MM.1S (cell line): ENCODE results near the gene RAB24.
"Not testable (repeated sequence)": the region's sequence is repeated elsewhere in the genome, so short reads cannot be mapped to it uniquely, and the experiment has no call there.

Source experiments
- DNase-seq: peaks from one replicate; pipeline ENCODE4 v3.0.0-alpha.2; 2015
- H2AFZ ChIP-seq: fragments of 300-600 bp; sonication (generic); 2 replicates; pipeline ENCODE4 v1.6.0; 2016; ENCODE audit warnings: antibody characterized with exemption, low read length
- H3F3A ChIP-seq: fragments of 300-600 bp; sonication (generic); 2 replicates; pipeline ENCODE4 v1.6.1; 2016; ENCODE audit warnings: mild to moderate bottlenecking, antibody characterized with exemption, low read length, moderate library complexity, mixed read lengths; ENCODE audit not compliant: insufficient read depth
- H3K27ac ChIP-seq: fragments of 300-600 bp; sonication (generic); 2 replicates; pipeline ENCODE4 v1.5.1; 2016; ENCODE audit warnings: mild to moderate bottlenecking, low read length
- H3K27me3 ChIP-seq: fragments of 300-600 bp; sonication (generic); replicated peaks from 2 replicates; pipeline ENCODE4 v1.6.0; 2016; ENCODE audit warnings: low read length; ENCODE audit not compliant: insufficient read depth
- H3K36me3 ChIP-seq: fragments of 300-600 bp; sonication (generic); replicated peaks from 2 replicates; pipeline ENCODE4 v1.6.1; 2016; ENCODE audit warnings: mild to moderate bottlenecking, low read length, mixed read lengths; ENCODE audit not compliant: insufficient read depth
- H3K4me1 ChIP-seq: fragments of 300-600 bp; sonication (generic); 2 replicates; pipeline ENCODE4 v1.6.1; 2016; ENCODE audit warnings: low read length, mixed read lengths
- H3K4me2 ChIP-seq: fragments of 300-600 bp; sonication (generic); 2 replicates; pipeline ENCODE4 v1.6.0; 2016; ENCODE audit warnings: low read depth, low read length
- H3K4me3 ChIP-seq: fragments of 300-600 bp; sonication (generic); 2 replicates; pipeline ENCODE4 v1.5.1; 2016; ENCODE audit warnings: low read length, mixed read lengths
- H3K79me2 ChIP-seq: fragments of 300-600 bp; sonication (generic); 2 replicates; pipeline ENCODE4 v1.6.1; 2016; ENCODE audit warnings: mixed run types, low read length, mixed read lengths
- H3K9ac ChIP-seq: fragments of 300-600 bp; sonication (generic); 2 replicates; pipeline ENCODE4 v1.6.1; 2016; ENCODE audit warnings: low read length, mixed read lengths
- H3K9me2 ChIP-seq: fragments of 300-600 bp; sonication (generic); replicated peaks from 2 replicates; pipeline ENCODE4 v1.6.1; 2016; ENCODE audit warnings: mild to moderate bottlenecking, low read length, mixed read lengths; ENCODE audit not compliant: insufficient read depth
- H3K9me3 ChIP-seq: fragments of 300-600 bp; sonication (generic); replicated peaks from 2 replicates; pipeline ENCODE4 v1.6.1; 2016; ENCODE audit warnings: mild to moderate bottlenecking, low read length, mixed read lengths; ENCODE audit not compliant: insufficient read depth
- H4K20me1 ChIP-seq: fragments of 300-600 bp; sonication (generic); 2 replicates; pipeline ENCODE4 v1.6.1; 2016; ENCODE audit warnings: mild to moderate bottlenecking, low read length, moderate library complexity, mixed read lengths; ENCODE audit not compliant: insufficient read depth
- EZH2 ChIP-seq: fragments of 300-600 bp; sonication (generic); optimal IDR thresholded peaks from 2 replicates; pipeline ENCODE3; 2017; ENCODE audit warnings: low read depth, mild to moderate bottlenecking, antibody characterized with exemption, low read length, mixed read lengths
- EZH2phosphoT487 ChIP-seq: fragments of 300-600 bp; sonication (generic); IDR thresholded peaks from 2 replicates; pipeline ENCODE4 v1.6.1; 2018; ENCODE audit warnings: antibody characterized with exemption, low read length
- TF ChIP-seq, protein P1 (sequence below): fragments of 300-600 bp; sonication (generic); IDR thresholded peaks from 2 replicates; pipeline ENCODE4 v1.5.1; 2016; ENCODE audit warnings: antibody characterized with exemption, low read length, mixed read lengths

The RAB24 gene

DNA sequence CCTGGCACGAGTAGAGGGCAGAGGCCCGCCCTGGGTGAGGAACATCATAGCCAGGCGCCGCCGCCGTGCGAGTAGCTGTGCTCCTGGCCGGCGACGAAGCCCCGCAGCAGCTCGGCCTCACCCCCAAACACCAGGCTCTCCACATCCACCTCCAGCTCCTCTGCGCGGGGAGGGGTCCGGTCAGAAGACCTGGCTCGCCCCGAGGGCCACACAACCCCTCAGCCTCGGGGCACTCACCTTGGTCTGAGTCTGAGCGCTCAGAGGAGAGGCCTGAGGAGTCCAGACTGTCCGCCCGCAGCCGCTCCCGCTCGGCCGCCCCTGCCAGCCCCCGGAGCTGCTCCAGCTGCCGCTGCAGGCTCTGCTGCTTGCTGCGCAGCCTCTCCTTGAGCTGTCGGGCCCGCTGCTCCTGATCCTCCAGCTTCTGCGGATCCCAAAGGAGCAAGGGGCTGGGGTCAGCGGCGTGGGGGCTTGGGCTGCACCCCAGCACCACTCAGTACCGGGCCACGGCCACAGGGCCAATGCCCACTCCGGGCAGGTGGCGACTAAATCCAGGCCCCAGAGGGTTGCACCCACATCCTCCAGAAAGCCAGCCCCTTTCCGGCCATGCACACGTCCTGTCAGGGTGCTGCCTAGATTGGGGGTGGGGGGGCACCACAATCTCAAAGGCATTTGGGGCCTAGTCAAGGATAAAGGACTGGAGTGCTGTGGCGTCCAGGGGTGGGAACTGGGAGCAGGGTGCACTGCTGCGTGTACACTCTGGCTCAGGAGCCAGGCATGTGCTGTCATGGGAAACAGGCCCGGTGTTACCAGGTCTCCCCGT, 4.2 kb upstream of the RAB24 start:
- H3K27me3 ChIP-seq, result no peaks in the 10 kb centered on the region
- no peaks in the 10 kb centered on the region for H3K36me3 ChIP-seq
- H3K9me3 ChIP-seq, result no peaks in the 10 kb centered on the region
- no peaks in the 10 kb centered on the region for H3K9me2 ChIP-seq
- H2AFZ ChIP-seq, result no peak overlapping the region
- no peak overlapping the region for H3K27ac ChIP-seq
- H3K4me1 ChIP-seq, result peaks cover 24% of the 10 kb centered on the region
- peaks cover 74% of the 10 kb centered on the region for H3F3A ChIP-seq
- no peak for TF ChIP-seq EZH2
- TF ChIP-seq EZH2phosphoT487, result no peak
- TF ChIP-seq, protein P1, sequence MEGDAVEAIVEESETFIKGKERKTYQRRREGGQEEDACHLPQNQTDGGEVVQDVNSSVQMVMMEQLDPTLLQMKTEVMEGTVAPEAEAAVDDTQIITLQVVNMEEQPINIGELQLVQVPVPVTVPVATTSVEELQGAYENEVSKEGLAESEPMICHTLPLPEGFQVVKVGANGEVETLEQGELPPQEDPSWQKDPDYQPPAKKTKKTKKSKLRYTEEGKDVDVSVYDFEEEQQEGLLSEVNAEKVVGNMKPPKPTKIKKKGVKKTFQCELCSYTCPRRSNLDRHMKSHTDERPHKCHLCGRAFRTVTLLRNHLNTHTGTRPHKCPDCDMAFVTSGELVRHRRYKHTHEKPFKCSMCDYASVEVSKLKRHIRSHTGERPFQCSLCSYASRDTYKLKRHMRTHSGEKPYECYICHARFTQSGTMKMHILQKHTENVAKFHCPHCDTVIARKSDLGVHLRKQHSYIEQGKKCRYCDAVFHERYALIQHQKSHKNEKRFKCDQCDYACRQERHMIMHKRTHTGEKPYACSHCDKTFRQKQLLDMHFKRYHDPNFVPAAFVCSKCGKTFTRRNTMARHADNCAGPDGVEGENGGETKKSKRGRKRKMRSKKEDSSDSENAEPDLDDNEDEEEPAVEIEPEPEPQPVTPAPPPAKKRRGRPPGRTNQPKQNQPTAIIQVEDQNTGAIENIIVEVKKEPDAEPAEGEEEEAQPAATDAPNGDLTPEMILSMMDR, result no peak
- H3K4me2 ChIP-seq, result no peak overlapping the region
- H3K4me3 ChIP-seq, result no peak overlapping the region
- H4K20me1 ChIP-seq, result 0 out of 2 replicates have a peak, but pooled peaks cover 7% of the 10 kb centered on the region
- DNase-seq, result no peak
- peaks cover 89% of the 10 kb centered on the region for H3K79me2 ChIP-seq
- H3K9ac ChIP-seq, result no peak overlapping the region

DNA sequence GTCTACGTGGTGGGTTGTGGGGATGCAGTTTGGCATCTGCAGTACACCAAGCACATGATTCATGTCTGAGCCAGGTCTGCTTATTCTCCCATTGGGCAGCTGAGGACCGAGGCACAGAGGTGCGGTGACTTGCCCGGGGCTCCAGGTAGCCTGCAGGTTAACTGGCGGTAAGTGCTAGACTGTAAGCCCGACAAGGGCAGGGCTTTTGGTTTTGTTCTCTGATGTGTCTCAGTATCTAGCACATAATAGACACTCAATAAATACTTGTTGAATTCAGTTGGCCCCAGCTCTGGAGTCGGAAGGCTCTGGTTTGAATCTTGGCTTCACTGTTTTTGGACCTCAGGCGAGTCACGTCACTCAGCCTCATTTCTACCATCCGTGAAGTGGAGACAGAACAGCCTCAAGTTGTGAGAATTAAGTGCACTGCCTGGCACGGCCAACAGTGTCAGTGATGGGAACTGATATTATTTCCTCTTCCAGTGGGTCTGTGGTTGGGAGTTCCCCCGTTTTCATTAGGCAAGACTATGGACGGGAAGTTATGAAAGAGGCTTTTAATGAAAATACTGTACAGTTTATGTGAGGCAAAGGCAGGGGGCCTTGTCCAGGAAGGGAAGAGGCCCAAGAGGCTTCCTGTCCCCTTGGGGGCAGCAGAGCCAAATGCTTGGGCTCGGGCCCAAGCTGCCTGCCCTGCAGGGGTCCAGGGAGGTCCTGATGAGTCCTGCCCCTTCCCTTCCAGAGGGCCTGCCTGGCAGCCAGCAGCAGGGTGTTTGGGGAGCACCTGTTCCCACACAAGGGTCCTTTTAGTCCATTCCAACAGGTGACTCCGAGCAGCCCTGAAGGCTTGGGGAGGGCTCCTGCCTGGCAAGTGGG, 3.4 kb upstream of the RAB24 start:
- Histone ChIP-seq H3K27me3 (no peaks in the 10 kb centered on the region), H2AFZ (no peak overlapping the region), H3K4me3 (no peak overlapping the region), H3K79me2 (peaks cover 97% of the 10 kb centered on the region), H3K9me3 (no peaks in the 10 kb centered on the region), H3K36me3 (no peaks in the 10 kb centered on the region), H3K9ac (no peak overlapping the region), H4K20me1 (0 out of 2 replicates have a peak, but pooled peaks cover 7% of the 10 kb centered on the region), H3F3A (peaks cover 75% of the 10 kb centered on the region), H3K27ac (no peak overlapping the region), H3K9me2 (no peaks in the 10 kb centered on the region), H3K4me2 (no peak overlapping the region), H3K4me1 (peaks cover 28% of the 10 kb centered on the region)
- TF ChIP-seq, protein P1, result no peak
- TF ChIP-seq EZH2 (no peak), EZH2phosphoT487 (no peak)
- no peak for DNase-seq

DNA sequence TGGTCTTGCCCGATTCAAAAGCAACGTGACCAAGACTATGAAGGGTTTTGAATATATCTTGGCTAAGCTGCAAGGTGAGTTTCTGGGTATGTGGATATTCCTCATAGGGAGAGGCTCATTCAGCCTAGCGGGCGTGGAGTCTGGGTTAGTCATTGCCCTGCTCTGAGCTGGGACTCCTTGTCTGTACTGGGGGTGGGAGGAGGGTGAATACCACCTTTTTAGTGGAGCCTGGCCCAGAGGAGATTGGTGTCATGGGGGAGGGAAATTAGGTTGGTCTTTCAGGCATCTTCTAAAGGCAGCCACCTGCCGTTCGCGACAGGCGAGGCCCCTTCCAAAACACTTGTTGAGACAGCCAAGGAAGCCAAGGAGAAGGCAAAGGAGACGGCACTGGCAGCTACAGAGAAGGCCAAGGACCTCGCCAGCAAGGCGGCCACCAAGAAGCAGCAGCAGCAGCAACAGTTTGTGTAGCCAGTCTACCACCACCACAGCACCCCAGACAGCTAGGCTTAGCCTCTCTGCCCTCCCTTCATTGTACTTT, 2.7 kb upstream of the RAB24 start:
- DNase-seq, H3K9me2 ChIP-seq, H2AFZ ChIP-seq, H3K4me3 ChIP-seq, H3K27ac ChIP-seq, H3K9ac ChIP-seq, H3K36me3 ChIP-seq, H4K20me1 ChIP-seq, H3K9me3 ChIP-seq, H3K27me3 ChIP-seq: not testable (repeated sequence)
- Histone ChIP-seq H3K79me2 (peaks cover 98% of the 10 kb centered on the region), H3K4me2 (peak overlapping the region; percentile 95; the same call in 1 of the 2 replicates), H3F3A (peaks cover 77% of the 10 kb centered on the region), H3K4me1 (peaks cover 35% of the 10 kb centered on the region)
